GM19193 (cell line): ENCODE data around the gene STAU1.

Source experiments
- POLR2A ChIP-seq: IDR thresholded peaks from 4 replicates; pipeline ENCODE4 v1.6.1; 2011; ENCODE audit not compliant: insufficient read depth, insufficient read length; ENCODE audit errors: extremely low read depth

Gene STAU1

GRCh38 chr20:49187851-49188641 lies at the start of gene STAU1:
STAU1 (minus strand) TSS chr20:49188334; CDS start chr20:49166201, 22,133 bp downstream.
- TF ChIP-seq POLR2A, result peak; percentile 78

DNA sequence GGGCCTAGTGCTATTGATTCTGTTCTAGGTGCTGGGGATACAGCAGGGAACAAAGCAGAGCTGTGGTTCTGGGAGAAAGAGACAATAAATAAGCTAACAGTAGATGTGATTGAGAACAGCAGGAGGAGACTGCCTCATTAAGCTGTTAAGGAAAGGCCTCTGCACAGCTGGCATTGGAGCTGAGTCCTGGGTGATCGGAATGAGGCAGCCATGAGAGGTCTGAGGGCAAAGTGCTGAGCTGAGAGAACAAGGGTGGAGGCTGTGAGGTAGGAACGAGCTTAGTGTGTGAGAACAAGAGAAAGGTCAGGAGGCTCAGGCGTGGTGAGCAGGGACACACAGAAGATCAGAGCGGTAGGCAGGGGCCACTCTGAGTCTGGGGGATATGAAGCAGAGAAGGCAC lies 49.4 kb upstream of the STAU1 start:
- no peak for TF ChIP-seq POLR2A

GRCh38 chr20:49236301-49236700 lies 48.2 kb upstream of the STAU1 start:
- TF ChIP-seq POLR2A, result no peak

GRCh38 chr20:49234831-49235230 lies 46.7 kb upstream of the STAU1 start:
- no peak for TF ChIP-seq POLR2A

DNA sequence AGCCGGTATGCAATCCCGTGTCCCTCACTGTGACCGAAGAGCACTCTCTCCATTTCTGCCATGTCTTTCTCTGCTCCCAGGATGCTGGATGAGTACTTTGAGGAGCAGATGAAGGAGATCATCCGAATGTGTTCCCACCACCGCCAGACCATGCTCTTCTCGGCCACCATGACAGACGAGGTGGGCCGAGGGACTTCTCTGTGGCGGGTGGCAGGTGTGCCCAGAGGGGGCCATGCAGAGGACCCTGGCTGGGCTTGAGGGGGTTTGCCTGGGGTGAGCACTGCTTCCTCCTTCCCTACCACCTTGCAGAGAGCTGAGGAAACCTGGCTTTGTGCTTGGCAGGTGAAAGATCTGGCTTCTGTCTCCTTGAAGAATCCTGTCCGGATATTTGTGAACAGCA lies 45.1 kb upstream of the STAU1 start:
- TF ChIP-seq POLR2A, result no peak

DNA sequence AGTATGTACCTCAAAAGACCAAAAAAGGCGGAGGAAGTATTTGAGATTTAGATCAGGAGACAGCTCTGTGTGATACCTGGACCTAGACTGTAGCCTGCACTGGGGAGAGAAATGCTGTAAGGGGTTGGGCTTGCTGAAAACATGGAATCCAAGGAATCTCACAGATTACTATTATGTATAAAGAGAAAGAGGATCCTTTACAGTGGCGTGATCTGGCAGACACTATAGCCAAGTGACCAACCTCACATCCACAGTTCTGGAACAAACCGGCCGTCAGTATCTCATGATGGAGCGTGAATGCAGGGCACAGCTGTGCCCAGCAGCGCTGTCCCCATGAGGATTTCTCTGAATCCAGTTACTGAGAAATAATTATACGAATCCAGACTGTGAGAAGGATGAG lies 43.3 kb upstream of the STAU1 start:
- no peak for TF ChIP-seq POLR2A

DNA sequence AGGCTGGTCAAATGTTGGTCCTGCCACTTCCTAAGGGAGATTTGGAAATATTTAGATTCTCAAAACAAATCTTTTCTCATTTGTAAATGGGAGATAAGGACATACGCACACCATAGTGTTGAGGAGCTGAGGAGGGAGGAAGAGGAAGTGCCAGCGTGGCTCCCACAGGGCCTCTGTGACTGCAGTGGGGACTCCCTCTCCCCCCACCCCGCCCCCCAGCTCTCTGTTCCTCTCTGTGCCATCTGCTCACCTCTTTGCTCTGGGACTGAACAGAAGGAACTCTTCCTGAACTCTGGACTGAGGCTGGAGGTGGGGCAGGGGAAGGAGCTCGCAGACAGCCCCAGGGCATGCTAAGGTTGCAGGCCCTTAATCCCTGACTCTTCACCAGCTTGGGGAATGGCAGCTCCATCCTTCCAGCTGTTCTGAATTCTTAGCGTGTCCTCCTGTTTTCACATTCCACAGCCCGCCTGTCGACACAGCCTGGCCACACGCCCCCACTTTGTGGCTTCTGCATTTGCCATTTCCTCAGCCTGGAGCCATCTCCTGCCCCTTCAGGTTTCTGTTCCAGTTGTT lies 42.5 kb upstream of the STAU1 start:
- TF ChIP-seq POLR2A, result no peak

GRCh38 chr20:49230021-49230420 lies 41.9 kb upstream of the STAU1 start:
- TF ChIP-seq POLR2A, result no peak

DNA sequence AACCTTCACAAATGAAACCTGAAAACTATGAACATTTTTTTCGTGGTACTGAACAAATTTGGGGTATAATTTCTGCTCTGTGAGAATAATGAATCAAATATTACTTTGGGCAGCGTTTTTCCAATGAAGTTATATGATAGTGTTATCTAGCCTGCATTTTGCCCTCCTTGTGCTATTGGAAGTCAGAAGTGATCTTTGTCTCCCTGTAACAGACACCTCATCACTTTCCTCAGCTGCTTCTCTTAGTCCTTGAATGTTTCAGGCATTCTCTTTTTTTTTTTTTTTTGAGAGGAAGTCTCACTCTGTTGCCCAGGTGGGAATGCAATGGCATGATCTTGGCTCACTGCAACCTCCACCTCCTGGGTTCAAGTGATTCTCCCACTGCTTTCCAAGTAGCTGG lies 41.2 kb upstream of the STAU1 start:
- no peak for TF ChIP-seq POLR2A

GRCh38 chr20:49228676-49229075 lies 40.5 kb upstream of the STAU1 start:
- no peak for TF ChIP-seq POLR2A

GRCh38 chr20:49225896-49226295 lies 37.8 kb upstream of the STAU1 start:
- no peak for TF ChIP-seq POLR2A

GRCh38 chr20:49219924-49220831 lies 32.0 kb upstream of the STAU1 start:
- TF ChIP-seq POLR2A, result no peak

DNA sequence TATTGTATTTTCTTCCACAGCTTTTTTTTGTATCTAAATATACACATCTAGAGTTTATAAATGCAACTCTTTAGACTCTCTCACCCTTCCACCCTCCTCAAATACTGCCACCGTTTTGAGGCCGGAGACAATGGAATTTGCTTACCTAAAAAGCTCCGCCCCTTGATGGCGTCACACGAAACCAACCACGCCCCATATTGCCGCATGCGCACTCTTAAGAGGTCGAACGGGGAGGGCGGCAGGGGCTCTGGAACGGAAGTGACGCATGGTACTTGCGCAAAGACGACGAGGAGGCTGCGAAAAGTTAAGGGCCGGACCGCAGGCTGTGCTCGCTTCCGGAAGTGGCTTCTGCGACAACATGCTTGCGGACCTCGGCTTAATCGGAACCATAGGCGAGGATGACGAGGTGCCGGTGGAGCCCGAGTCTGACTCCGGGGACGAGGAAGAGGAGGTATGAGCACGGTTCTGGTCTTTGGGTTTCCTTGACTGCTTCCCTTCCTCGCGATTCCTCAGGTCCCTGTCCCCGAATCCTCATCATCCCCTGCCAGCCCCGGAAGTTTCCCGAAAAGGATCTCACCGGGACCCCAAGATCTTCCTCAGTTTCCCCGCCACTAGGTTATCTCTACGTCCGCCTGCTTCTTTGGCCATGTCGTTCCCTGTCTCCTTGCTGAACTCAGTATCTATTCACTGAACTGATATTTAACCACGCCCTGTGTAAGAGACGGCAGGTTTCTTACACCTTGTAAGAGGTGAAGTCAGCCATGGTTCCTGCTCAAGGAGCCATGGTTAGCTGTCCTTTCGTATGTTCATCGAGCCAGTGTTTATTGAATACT lies 31.2 kb upstream of the STAU1 start, which contains the start of gene DDX27:
TSS of gene DDX27 (plus strand) at position 326 of the 833 bp plus-strand sequence. CDS start at position 359, 33 bp downstream.
- TF ChIP-seq POLR2A, result peak; percentile 91

DNA sequence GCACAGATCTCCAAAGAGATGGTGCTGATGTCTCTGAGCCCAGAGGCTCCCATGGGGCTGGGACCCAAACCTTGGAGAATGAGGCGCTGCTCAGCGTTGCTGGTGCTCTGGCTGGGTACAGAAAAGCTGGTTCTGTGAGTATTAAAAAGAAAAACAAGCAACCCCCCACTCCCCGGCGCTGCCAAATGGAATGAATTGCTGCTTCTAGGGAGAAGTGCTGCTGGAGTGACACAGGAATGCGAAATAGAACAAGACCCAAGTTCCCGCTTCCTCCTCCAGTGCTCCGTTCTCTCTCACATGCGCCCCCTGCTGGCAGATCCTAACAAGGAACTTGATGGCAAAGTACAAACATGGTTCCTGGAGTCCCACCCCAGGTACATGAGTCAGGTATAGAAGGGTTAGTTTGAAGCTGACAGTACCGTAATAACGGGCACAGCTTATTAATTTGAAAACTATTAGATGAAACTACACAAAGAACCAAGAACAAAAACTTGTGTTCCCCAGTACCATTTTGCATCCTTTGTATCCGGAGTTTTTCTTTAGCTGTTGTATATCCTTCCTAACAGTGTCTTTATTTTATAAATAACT lies 29.0 kb upstream of the STAU1 start:
- no peak for TF ChIP-seq POLR2A
